Tibial nerve (tissue), 4 donors: ENCODE results near the gene STARD9. TPM values are rescaled to one million over a fixed set of nuclear protein-coding genes. Genes with fewer than 3 reads are reported as not detected.

Experiments
- DNase-seq, 2 donors: peaks; one replicate each; pipeline ENCODE4 v3.0.0-alpha.2; 2019; ENCODE audit warnings: low spot score in 2 of 2
- H3K27ac ChIP-seq, 4 donors: fragments of 200-600 bp; sonication (generic) in 3 of 4; one replicate each; pipeline ENCODE4 v1.5.1; 2017 to 2019; ENCODE audit warnings: mild to moderate bottlenecking in 1 of 4
- H3K27me3 ChIP-seq, 2 donors: fragments of 200-600 bp; sonication (generic) in 1 of 2; one replicate each; pipeline versions ENCODE4 v1.5.1 to v1.6.0; 2017 to 2019
- H3K36me3 ChIP-seq, 3 donors: fragments of 200-600 bp; sonication (generic); one replicate each; pipeline ENCODE4 v1.5.1; 2018 to 2019
- H3K4me1 ChIP-seq, 4 donors: fragments of 200-600 bp; sonication (generic) in 3 of 4; one replicate each; pipeline ENCODE4 v1.5.1; 2017 to 2019
- H3K4me3 ChIP-seq, 4 donors: fragments of 200-600 bp; sonication (generic) in 3 of 4; one replicate each; pipeline ENCODE4 v1.5.1; 2017 to 2019; ENCODE audit warnings: mild to moderate bottlenecking in 1 of 4, moderate library complexity in 1 of 4
- H3K9me3 ChIP-seq, 4 donors: fragments of 200-600 bp; sonication (generic) in 3 of 4; one replicate each; pipeline ENCODE4 v1.5.1; 2017 to 2019
- EP300 ChIP-seq, 2 donors: sonication (generic); formaldehyde crosslinking; IDR thresholded peaks; one replicate each; pipeline ENCODE4 v1.6.1; 2017; ENCODE audit warnings: antibody characterized with exemption in 2 of 2, mild to moderate bottlenecking in 1 of 2
- POLR2A ChIP-seq, 2 donors: fragments of 450-650 bp; IDR thresholded peaks; one replicate each; pipeline ENCODE4 v1.6.1; 2017; ENCODE audit warnings: antibody characterized with exemption in 2 of 2, mild to moderate bottlenecking in 2 of 2, moderate library complexity in 2 of 2
- WGBS, 2 donors: methylation state at CpG; one replicate each; pipeline ENCODE4 v1.1.5; 2018; 5-methylcytosine and 5-hydroxymethylcytosine counted together
- total RNA-seq, 4 donors: library from RNA; depleted of rRNA; stranded (reverse); fragments of >200 nt; gene quantifications; one replicate each; pipeline ENCODE4 v1.1.0, GENCODE V29; 2016
- TF ChIP-seq, protein P1 (sequence below), 5 experiments: fragments of 200-600 bp in 3 of 5; fragments of 450-650 bp in 2 of 5; sonication (generic) in 3 of 5; IDR thresholded peaks; one replicate each; pipeline ENCODE4 v1.5.1; 2016 to 2019; ENCODE audit warnings: antibody characterized with exemption in 5 of 5, mild to moderate bottlenecking in 3 of 5, moderate library complexity in 2 of 5

STARD9 gene
- total RNA-seq, 4 donors from 2014 or later = 66.6 to 95.1 (median 80.3) TPM

DNA sequence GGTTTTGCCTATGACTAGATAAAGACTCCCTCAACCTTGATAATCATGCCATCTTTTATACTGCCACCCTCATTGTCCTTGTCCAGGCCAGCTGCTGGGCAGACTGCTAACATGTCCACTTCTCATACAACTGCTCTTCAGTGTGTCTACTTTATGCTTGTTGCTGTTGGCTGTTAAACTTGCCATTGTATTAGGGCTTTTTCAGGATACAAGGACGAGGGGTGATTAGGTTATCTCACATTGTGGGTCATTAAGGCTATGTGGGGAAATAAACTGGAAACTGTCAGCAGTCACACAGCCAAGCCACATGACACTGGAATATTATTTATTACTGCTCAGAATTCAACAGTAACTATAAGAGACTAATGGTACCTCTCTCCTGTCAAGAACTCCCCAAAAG, 36.1 kb downstream of the STARD9 start:
- H3K9me3 ChIP-seq = no peaks in the 10 kb centered on the region
- no peak overlapping the region for H3K4me3 ChIP-seq
- H3K36me3 ChIP-seq = peaks cover 0 to 4% (median 0%) of the 10 kb centered on the region in 3 donors
- 46 to 52% methylated on average over 1 of the region's 1 CpG for WGBS, 2 donors
- H3K27me3 ChIP-seq = no peaks in the 10 kb centered on the region
- TF ChIP-seq POLR2A (IDR thresholded peaks at IDR 0.05) (no peak), EP300 (IDR thresholded peaks at IDR 0.05) (peak in 1 of 2 donors; percentile 21)
- TF ChIP-seq, protein P1, sequence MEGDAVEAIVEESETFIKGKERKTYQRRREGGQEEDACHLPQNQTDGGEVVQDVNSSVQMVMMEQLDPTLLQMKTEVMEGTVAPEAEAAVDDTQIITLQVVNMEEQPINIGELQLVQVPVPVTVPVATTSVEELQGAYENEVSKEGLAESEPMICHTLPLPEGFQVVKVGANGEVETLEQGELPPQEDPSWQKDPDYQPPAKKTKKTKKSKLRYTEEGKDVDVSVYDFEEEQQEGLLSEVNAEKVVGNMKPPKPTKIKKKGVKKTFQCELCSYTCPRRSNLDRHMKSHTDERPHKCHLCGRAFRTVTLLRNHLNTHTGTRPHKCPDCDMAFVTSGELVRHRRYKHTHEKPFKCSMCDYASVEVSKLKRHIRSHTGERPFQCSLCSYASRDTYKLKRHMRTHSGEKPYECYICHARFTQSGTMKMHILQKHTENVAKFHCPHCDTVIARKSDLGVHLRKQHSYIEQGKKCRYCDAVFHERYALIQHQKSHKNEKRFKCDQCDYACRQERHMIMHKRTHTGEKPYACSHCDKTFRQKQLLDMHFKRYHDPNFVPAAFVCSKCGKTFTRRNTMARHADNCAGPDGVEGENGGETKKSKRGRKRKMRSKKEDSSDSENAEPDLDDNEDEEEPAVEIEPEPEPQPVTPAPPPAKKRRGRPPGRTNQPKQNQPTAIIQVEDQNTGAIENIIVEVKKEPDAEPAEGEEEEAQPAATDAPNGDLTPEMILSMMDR (IDR thresholded peaks at IDR 0.05) = no peak
- peaks cover 0 to 62% (median 17%) of the 10 kb centered on the region in 4 donors for H3K4me1 ChIP-seq
- no peak for DNase-seq
- H3K27ac ChIP-seq = no peak overlapping the region

DNA sequence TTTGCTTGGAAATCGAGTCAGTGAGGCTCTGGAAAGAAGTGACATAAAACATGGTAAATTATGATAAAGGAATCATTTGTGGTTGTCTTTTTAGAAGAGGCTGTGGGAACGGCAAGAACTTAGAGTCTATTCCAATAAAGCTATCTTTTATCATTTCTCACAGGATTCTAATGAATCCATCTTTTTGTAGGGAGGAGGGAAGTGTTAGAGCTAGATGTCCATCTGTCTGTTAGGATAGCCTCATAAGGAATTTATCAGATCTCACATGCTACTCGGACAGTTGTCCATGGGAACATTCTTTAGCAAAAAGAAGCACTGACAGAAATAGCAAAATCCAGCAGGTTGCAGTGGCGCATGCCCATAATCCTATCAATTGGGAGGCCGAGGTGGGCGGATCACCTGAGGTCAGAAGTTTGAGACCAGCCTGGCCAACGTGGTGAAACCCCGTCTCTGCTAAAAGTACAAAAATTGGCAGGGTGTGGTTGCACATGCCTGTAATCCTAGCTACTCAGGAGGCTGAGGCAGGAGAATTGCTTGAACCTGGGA, 37.0 kb downstream of the STARD9 start:
- H3K36me3 ChIP-seq = no peaks in the 10 kb centered on the region
- H3K27me3 ChIP-seq = no peaks in the 10 kb centered on the region
- no peak for DNase-seq
- H3K27ac ChIP-seq = no peak overlapping the region
- 71 to 75% methylated on average over 8 of the region's 8 CpGs for WGBS, 2 donors
- H3K4me1 ChIP-seq = peaks cover 0 to 66% (median 17%) of the 10 kb centered on the region in 4 donors
- no peak overlapping the region for H3K4me3 ChIP-seq
- no peak for TF ChIP-seq EP300 (IDR thresholded peaks at IDR 0.05)
- TF ChIP-seq, protein P1 (IDR thresholded peaks at IDR 0.05) = no peak
- TF ChIP-seq POLR2A (IDR thresholded peaks at IDR 0.05) = no peak
- H3K9me3 ChIP-seq = no peaks in the 10 kb centered on the region

DNA sequence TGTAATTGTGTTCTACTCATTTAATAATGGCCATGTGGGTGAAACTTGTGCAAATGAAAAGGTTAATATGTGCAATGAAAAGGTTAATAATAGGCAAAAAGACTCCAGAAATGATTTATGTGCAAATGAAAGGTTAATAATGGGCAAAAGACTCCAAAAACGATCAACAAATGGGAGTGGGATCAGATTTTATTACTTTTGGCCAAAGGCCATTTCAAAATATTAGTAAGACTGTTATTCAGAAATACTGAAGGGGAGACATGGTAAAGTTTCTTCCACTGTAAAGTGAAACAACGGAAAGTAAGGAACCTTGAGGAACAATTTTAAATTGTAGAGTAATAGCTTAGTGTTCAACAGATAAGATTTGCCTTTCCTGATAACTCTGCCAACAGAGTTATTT, 40.7 kb downstream of the STARD9 start:
- Histone ChIP-seq H3K36me3 (peaks cover 0 to 14% (median 0%) of the 10 kb centered on the region in 3 donors), H3K4me3 (no peak overlapping the region), H3K27ac (peak overlapping the region in 2 of 4 donors; percentile 15 to 20), H3K27me3 (no peaks in the 10 kb centered on the region), H3K9me3 (no peaks in the 10 kb centered on the region), H3K4me1 (peaks cover 0 to 37% (median 3%) of the 10 kb centered on the region in 4 donors)
- no peak for TF ChIP-seq POLR2A (IDR thresholded peaks at IDR 0.05)
- TF ChIP-seq EP300 (IDR thresholded peaks at IDR 0.05) = no peak
- TF ChIP-seq, protein P1 (IDR thresholded peaks at IDR 0.05) = no peak
- 16 to 20% methylated on average over 2 of the region's 2 CpGs for WGBS, 2 donors
- no peak for DNase-seq

DNA sequence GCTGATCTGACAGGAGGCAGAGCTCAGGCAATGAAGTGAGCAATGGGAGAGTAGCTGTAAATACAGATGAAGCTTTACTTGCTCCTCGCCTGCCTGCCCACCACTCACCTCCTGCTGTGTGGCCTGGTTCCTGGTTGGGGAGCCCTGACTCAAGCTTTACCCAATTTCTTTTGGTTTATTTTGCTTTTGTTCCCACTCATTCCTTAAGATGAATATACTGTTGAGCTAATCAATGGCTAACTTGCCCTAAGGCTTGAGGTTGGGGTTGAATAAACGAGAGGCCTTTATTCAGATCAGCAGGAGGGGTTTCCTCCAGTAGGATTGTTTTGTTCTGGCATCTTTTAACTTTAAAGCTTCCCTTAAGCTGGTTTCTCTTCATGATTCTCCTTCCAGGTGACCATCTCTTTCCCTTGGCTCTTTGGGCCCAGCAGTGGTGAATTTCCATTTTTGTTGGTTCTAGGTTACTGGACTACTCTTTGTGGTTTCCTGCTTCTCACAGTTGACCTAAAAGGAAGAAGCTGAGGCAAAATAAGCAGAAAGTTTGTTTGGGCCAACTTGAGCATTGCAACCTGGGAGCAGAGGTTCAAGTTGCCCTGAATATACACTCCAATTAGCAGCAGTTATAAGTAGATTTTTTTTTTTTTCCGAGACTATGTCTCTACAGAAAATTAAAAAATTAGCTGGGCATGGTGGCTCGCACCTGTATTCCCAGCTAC, 44.4 kb downstream of the STARD9 start:
- WGBS, 2 donors = 82 to 86% methylated on average over 4 of the region's 4 CpGs
- TF ChIP-seq POLR2A (IDR thresholded peaks at IDR 0.05) = no peak
- Histone ChIP-seq H3K27ac (no peak overlapping the region), H3K4me1 (peaks cover 0 to 20% (median 3%) of the 10 kb centered on the region in 4 donors), H3K4me3 (no peak overlapping the region), H3K36me3 (peaks cover 0 to 17% (median 0%) of the 10 kb centered on the region in 3 donors), H3K9me3 (no peaks in the 10 kb centered on the region), H3K27me3 (no peaks in the 10 kb centered on the region)
- no peak for DNase-seq

DNA sequence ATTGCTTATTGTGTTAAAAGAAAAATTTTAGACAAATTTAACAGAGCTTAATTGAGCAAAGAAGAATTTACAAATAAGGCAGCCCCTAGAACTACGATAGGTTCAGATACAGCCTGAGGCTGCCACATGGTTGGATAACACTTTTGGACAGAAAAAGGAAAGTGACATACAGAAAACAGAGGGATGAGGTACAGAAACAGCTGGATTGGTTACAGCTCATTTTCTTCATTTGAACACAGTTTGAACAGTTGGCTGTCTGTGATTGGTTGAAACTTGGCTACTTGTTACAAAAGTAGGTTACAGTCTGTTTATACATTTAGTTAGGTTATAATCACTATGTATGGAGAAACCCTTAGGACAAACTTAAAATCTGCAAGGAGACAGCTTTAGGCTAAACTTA, 46.0 kb downstream of the STARD9 start:
- no peak for DNase-seq
- WGBS, 2 donors = 87 to 96% methylated on average over 1 of the region's 1 CpG
- H3K36me3 ChIP-seq = peaks cover 0 to 17% (median 0%) of the 10 kb centered on the region in 3 donors
- peaks cover 0 to 6% (median under 1%) of the 10 kb centered on the region in 4 donors for H3K4me1 ChIP-seq
- no peaks in the 10 kb centered on the region for H3K27me3 ChIP-seq
- no peak overlapping the region for H3K4me3 ChIP-seq
- H3K27ac ChIP-seq = no peak overlapping the region
- TF ChIP-seq EP300 (IDR thresholded peaks at IDR 0.05) (no peak), POLR2A (IDR thresholded peaks at IDR 0.05) (no peak)
- TF ChIP-seq, protein P1 (IDR thresholded peaks at IDR 0.05) = no peak
- no peaks in the 10 kb centered on the region for H3K9me3 ChIP-seq
